Measurements from ENCODE around the gene CSRP2.

The CSRP2 gene

DNA sequence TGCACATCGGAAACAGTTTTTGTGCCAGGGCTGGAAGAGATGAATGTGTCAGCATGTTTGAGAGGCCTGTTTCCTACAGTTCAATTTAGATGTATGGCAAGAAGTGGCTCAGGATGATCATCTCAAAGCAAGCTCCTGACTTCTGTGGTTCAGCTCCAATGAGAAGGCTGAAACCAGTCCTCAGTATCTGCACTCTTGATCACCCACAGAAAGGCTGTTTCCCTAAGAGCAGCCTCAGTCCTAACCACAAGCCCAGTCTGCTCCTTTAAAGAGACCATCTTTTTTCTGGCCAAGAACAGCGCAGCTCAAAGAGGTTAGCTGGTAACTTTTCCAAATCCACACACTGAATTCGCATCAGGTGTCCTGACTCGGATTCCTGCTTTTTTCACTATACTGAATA, 19.2 kb downstream of the CSRP2 start:
- no peak for FAIRE-seq

- FAIRE-seq = no peak
Measured at GRCh38 chr12:76856018-76856644, 22.7 kb downstream of the CSRP2 start.

- no peak for FAIRE-seq
Measured at GRCh38 chr12:76855271-76855670, 23.5 kb downstream of the CSRP2 start.

- no peak for FAIRE-seq
Measured at GRCh38 chr12:76852106-76852505, 26.7 kb downstream of the CSRP2 start.

DNA sequence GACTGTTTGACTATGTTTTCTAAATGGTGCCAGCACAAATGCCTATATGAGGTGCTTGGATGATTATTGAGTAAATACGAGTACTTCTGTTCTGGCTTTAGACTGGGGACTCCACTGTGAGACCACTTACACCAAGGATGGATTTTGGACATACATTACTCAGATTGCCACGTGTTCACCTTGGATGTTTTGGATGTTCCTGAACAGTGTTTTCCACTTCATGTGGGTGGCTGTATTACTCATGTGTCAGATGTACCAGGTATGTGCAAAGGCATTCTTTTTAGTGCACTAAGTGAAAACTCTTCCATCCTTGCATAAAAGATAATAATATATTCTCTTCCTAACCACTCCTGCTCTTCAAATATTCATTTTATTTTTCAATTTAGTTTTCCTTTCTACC, 30.7 kb downstream of the CSRP2 start:
- FAIRE-seq = no peak

GRCh38 chr12:76847260-76847659, 31.6 kb downstream of the CSRP2 start:
- FAIRE-seq = no peak

- FAIRE-seq = no peak
Measured at GRCh38 chr12:76836633-76837032, 42.2 kb downstream of the CSRP2 start.

GRCh38 chr12:76830436-76830835, 48.4 kb downstream of the CSRP2 start:
- FAIRE-seq = no peak

DNA sequence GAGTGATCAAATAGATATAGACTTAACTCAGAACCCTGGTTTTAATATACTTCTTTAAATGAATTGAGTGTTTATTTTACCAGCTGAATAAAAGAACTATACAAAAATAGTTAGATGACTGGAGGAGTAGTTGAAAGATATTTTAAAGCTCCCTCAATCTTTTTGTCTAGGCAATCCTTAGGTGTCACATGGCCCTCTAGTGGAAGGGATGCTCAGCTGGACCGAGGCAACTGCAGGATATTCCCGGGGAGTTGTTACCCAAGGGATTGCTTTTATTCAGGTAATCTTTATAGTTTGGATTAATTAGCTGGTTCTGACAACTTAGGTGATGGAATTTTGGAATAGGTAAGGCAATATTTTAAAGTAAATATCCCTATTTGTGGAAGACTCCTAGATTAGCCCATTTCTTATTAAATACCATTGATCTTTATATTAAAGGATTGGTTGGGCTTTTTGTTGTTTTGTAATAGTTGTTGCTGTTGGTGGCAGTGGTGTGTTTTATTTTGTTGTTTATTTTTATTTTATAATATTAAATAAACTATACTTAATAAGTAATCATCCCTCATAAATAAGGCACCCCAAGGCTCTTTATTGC, 57.8 kb downstream of the CSRP2 start:
- peak; percentile 51 for FAIRE-seq

DNA sequence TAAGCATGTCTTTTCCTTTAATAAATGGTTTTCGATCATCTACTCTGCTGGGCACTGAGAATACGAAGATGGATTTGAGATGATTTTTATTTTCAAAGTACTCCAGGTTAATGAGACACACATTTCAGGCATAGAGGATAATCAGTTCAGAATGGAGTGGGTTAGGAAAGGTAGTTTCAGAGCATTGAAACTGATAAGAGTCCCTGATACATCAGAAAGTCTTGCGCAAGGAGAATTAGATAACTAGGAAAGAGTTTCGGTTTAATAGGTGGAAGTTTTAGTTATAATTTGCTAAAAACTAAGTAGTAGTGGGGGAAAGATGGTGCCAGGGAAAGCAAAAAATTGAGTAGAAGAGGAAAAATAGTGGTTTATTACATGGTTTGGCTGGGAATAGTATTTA, 64.8 kb downstream of the CSRP2 start:
- no peak for FAIRE-seq

DNA sequence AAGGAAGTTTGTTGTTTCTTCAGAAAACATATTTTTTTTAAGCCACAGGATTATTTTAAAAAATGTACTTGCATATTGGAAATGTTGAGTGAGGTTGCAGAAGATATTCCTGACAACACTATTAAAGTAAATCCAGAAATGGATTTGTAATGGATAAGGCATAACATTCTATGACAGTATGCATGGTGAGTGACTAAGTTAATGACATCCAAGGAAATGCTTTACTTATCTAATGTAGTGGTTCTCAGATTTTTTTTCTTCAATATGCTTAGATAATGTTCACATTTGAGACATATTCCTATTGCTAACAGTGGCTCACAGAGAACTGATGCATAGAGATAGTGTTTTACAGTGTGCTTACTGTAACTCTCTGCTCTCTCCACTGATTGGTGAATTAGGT, 65.6 kb downstream of the CSRP2 start:
- no peak for FAIRE-seq

DNA sequence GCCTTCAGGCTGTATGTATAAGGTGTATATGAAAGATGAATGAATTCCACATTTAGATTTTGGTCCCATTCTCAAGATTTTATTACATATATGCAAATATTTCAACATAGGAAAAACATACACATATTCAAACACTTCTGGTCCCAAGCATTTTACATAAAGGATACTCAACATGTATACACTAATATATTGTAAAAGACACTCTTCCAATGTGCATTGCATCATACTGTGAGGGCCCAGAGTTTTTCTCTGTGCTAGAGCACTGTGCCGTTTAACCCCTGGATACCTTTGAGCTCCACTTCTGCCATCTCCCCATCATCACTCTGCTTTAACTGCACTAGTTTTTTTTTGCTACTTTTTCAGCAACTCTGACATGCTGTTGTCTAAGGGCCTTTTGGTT, 66.8 kb downstream of the CSRP2 start:
- FAIRE-seq = no peak

DNA sequence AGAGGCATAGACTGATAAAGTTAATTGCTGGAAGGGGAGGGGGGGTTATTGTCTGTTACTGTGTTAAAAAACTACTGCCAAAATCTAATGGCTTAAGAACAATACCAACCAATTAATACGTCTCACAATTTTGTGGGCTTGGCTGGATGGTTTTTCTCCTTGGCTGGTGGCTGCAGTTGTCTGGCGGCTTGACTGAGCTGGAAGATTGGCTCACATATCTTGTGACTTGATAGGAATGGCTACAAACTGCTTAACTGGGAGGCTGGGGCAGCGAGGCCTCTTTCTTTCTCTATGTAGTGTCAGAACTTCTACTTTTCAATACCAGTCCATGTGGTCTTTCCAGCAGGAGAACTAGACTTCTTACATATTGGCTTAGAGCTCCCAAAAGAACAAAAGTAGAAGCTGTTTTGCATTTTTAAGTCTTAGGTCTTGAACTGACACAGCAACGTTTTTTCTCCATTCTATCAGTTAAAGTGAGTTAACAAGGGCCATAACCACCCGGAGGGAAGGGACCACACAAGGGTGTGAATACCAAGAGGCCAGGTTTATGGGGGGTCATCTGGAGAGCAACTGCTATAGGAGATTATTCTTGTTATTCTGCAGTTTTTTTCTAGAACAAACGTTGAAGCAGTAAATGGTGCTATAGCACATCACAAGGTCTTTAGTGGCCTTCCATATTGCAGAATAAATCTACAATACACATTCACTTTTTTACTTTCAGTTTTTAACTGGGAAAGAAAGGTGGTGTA, 68.0 kb downstream of the CSRP2 start:
- FAIRE-seq = no peak
